ENCODE results near the gene PAH. TPM values are rescaled to one million over a fixed set of nuclear protein-coding genes. Genes with fewer than 3 reads are reported as not detected.

The PAH gene
- total RNA-seq, 1 donor from 2014 or later, result not detected

DNA sequence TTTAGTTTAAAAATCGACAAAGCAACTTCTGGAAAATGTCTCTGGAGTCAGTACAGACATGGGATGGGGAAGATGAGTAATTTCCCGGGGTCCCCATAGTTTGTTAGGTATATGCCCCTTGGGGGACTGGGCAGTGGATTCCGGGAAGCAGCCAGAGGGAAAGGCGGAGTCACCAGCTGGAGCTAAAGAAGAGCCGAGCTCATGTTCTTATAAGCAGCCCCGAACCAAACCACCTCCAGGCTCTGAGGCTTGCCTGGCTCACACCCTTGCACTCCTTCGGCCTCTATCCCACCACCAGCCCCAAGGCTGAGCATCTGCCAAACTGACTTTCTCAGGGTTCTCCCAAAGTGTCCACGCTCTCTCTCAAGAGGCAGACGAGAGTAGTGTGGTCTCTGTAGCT is 117.8 kb downstream of the PAH start:
- CTCF ChIA-PET, result no interaction called here
- Mint-ChIP-seq H3K27ac (no peak overlapping the region), H3K4me3 (no peak overlapping the region), H3K4me1 (no peaks in the 10 kb centered on the region), H3K36me3 (ENCODE audit: low read depth) (no peaks in the 10 kb centered on the region), H3K27me3 (no peaks in the 10 kb centered on the region), H3K9me3 (no peaks in the 10 kb centered on the region)
- TF ChIP-seq, protein P1, sequence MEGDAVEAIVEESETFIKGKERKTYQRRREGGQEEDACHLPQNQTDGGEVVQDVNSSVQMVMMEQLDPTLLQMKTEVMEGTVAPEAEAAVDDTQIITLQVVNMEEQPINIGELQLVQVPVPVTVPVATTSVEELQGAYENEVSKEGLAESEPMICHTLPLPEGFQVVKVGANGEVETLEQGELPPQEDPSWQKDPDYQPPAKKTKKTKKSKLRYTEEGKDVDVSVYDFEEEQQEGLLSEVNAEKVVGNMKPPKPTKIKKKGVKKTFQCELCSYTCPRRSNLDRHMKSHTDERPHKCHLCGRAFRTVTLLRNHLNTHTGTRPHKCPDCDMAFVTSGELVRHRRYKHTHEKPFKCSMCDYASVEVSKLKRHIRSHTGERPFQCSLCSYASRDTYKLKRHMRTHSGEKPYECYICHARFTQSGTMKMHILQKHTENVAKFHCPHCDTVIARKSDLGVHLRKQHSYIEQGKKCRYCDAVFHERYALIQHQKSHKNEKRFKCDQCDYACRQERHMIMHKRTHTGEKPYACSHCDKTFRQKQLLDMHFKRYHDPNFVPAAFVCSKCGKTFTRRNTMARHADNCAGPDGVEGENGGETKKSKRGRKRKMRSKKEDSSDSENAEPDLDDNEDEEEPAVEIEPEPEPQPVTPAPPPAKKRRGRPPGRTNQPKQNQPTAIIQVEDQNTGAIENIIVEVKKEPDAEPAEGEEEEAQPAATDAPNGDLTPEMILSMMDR (IDR thresholded peaks at IDR 0.05), result no peak
- DNase-seq (no peak), ATAC-seq (ENCODE audit: low read depth) (no peak)
- POLR2A ChIA-PET, result no interaction called here
- intact Hi-C loops (cut with micrococcal nuclease), result no loop called here

DNA sequence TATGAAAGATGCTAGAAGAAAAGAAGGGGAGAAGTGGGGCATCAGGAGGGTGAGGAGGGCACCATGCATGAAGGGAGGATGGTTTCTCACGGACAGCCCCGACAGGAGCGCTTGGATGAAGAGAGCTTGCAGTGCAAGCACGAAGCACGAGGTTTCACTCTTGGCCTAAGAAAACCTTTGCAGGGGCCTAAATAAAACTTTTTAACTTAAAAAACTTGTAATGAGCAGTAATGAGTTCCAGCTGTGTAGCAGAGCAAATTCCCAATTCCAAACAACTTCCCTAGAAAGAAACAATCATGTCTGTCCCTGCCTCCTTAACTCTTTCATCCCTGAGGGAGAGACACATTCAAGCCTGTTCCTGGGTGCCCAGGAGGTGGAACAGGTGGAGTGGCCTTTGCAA is 119.5 kb downstream of the PAH start:
- H3K4me1 Mint-ChIP-seq, result no peaks in the 10 kb centered on the region
- H3K36me3 Mint-ChIP-seq (ENCODE audit: low read depth), result no peaks in the 10 kb centered on the region
- ATAC-seq (ENCODE audit: low read depth) (no peak), DNase-seq (no peak)
- no peak overlapping the region for H3K4me3 Mint-ChIP-seq
- no peaks in the 10 kb centered on the region for H3K9me3 Mint-ChIP-seq
- TF ChIP-seq, protein P1 (IDR thresholded peaks at IDR 0.05), result no peak
- intact Hi-C loops (cut with micrococcal nuclease), result no loop called here
- no peak overlapping the region for H3K27ac Mint-ChIP-seq
- CTCF ChIA-PET, result no interaction called here
- H3K27me3 Mint-ChIP-seq, result no peaks in the 10 kb centered on the region
- POLR2A ChIA-PET, result no interaction called here

DNA sequence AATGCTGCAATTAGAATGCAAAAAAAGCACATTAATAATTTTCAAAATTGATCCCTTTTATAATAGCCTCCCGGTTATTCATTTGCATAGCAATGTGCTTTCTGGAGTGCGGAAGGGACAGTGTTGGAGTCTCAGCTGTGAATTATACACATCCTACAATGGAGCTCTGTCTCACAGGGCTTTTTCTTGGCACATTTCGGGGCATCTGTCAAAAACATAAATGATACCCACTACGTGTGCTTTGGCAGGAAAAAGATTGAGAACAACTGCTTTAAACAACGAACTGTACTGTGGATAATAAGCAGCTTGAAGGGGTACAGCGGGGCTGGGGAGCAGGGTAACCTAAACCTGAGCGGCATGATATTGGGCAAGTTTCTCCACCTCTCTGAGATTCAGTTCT is 123.1 kb downstream of the PAH start:
- TF ChIP-seq, protein P1 (IDR thresholded peaks at IDR 0.05), result no peak
- Mint-ChIP-seq H3K27ac (no peak overlapping the region), H3K27me3 (peaks cover 10% of the 10 kb centered on the region), H3K36me3 (ENCODE audit: low read depth) (no peaks in the 10 kb centered on the region), H3K9me3 (no peaks in the 10 kb centered on the region), H3K4me1 (no peaks in the 10 kb centered on the region), H3K4me3 (no peak overlapping the region)
- CTCF ChIA-PET, result no interaction called here
- DNase-seq (no peak), ATAC-seq (ENCODE audit: low read depth) (no peak)
- POLR2A ChIA-PET, result no interaction called here
- intact Hi-C loops (cut with micrococcal nuclease), result no loop called here

Other genes starting within 250 kb of the PAH start
- gene ASCL1, start 40.4 kb upstream of the PAH start, total RNA-seq, result 0.07 TPM in 1 of 2 replicates, not detected in the other

Data from activated B cell treated with CpG ODN at 0.5 μM for 24 hours (primary cell).